K562 (cell line): ENCODE data around the gene CHPF. TPM values are rescaled to one million over a fixed set of nuclear protein-coding genes. Genes with fewer than 3 reads are reported as not detected.

Experiments used
- CREB3L1 ChIP-seq: fragments of 450-650 bp; IDR thresholded peaks from 2 replicates; pipeline ENCODE4 v1.6.1; 2014; ENCODE audit warnings: low read depth, mild to moderate bottlenecking, moderate library complexity, borderline replicate concordance
- FOXK2 ChIP-seq, 2 experiments: fragments of 450-650 bp; IDR thresholded peaks in 1 of 2; conservative IDR thresholded peaks in 1 of 2; 2 replicates each; pipeline ENCODE4 v1.6.1; 2016; ENCODE audit warnings: low read depth in 2 of 2, mild to moderate bottlenecking in 1 of 2
- GMEB1 ChIP-seq: fragments of 250-450 bp; sonication (Bioruptor Pico); IDR thresholded peaks from 2 replicates; pipeline ENCODE4 v1.4.0; 2020; ENCODE audit warnings: mild to moderate bottlenecking
- KHSRP ChIP-seq: fragments of 450-650 bp; IDR thresholded peaks from 2 replicates; pipeline ENCODE4 v1.6.1; 2017
- MIER1 ChIP-seq: fragments of 450-650 bp; IDR thresholded peaks from 2 replicates; pipeline ENCODE4 v1.6.1; 2016; ENCODE audit warnings: antibody characterized with exemption, mild to moderate bottlenecking, low read depth
- NR3C1 ChIP-seq: sonication (generic); formaldehyde crosslinking; IDR thresholded peaks from 2 replicates; pipeline ENCODE4 v1.8.1; 2022; ENCODE audit warnings: missing genetic modification reagents
- PHB2 ChIP-seq: fragments of 450-650 bp; IDR thresholded peaks from 2 replicates; pipeline ENCODE4 v1.6.1; 2017; ENCODE audit warnings: low read depth
- RB1 ChIP-seq: fragments of 450-650 bp; IDR thresholded peaks from 2 replicates; pipeline ENCODE4 v1.6.1; 2017; ENCODE audit warnings: low read depth, mild to moderate bottlenecking
- SFPQ ChIP-seq: fragments of 200-400 bp; formaldehyde crosslinking; IDR thresholded peaks from 2 replicates; pipeline ENCODE4 v1.6.1; 2017; ENCODE audit warnings: mild to moderate bottlenecking, low read depth, low read length, moderate library complexity
- TCF3 ChIP-seq: sonication (generic); formaldehyde crosslinking; IDR thresholded peaks from 2 replicates; pipeline ENCODE4 v1.4.0; 2020; ENCODE audit warnings: mild to moderate bottlenecking, missing genetic modification reagents
- ZBTB7A ChIP-seq: IDR thresholded peaks from 2 replicates; pipeline ENCODE4 v1.6.1; 2011; ENCODE audit warnings: low read depth, mild to moderate bottlenecking, low read length, moderate library complexity, borderline replicate concordance; ENCODE audit not compliant: control insufficient read depth
- ZNF395 ChIP-seq: fragments of 200-800 bp; sonication (Bioruptor generic); IDR thresholded peaks from 2 replicates; pipeline ENCODE4 v1.6.1; 2017; ENCODE audit warnings: missing genetic modification characterization, missing compliant biosample characterization
- ZNF511 ChIP-seq: sonication (generic); formaldehyde crosslinking; IDR thresholded peaks from 2 replicates; pipeline ENCODE4 v1.8.0; 2022; ENCODE audit warnings: mild to moderate bottlenecking, missing genetic modification reagents
- ZNF57 ChIP-seq: fragments of 450-650 bp; formaldehyde crosslinking; IDR thresholded peaks from 2 replicates; pipeline ENCODE4 v1.4.0; 2020; ENCODE audit warnings: mild to moderate bottlenecking, moderate library complexity
- polyA plus RNA-seq, 8 experiments: library from polyadenylated mRNA; depleted of rRNA in 4 of 8; stranded (reverse) in 5 of 8; unstranded in 3 of 8; fragments of >200 nt; fragmentation: Nextera tagmentation in 2 of 8; fragmentation: Illumina TruSeq in 1 of 8; extraction: Ambion mirVana in 2 of 8; extraction: Trizol in 1 of 8; gene quantifications; 2 replicates each; pipeline versions ENCODE4 v1.2.1 to v1.2.3, GENCODE V29; 2011 to 2014; ENCODE audit warnings: inconsistent platforms in 1 of 8, missing spikeins in 1 of 8
- total RNA-seq, 7 experiments: library from RNA; depleted of rRNA in 6 of 7; stranded (reverse); fragments of >200 nt in 6 of 7; fragmentation: Illumina TruSeq in 2 of 7; extraction: Trizol in 2 of 7; gene quantifications; 2 replicates each; pipeline versions ENCODE4 v1.2.1 to v1.2.3, GENCODE V29; 2011 to 2021; ENCODE audit warnings: low replicate concordance in 1 of 7
- TF ChIP-seq, protein P1 (sequence below): fragments of 450-650 bp; IDR thresholded peaks from 2 replicates; pipeline ENCODE4 v1.6.1; 2018; ENCODE audit not compliant: partially characterized antibody

The CHPF gene
- total and polyA plus RNA-seq, 9 of the 15 experiments (the other 6 are each of a cell fraction or from before 2014, with no cell fraction given) = 0.15 to 57.2 (median 7.9) TPM

- TF ChIP-seq ZNF395 (CRISPR knock-in tag) (no peak), KHSRP (peak; percentile 66), ZBTB7A (peak; percentile 100), PHB2 (no peak), FOXK2 (conservative IDR thresholded peaks at IDR 0.05 in 1 of 2, IDR thresholded peaks at IDR 0.05 in 1 of 2; ENCODE audit: low read depth in 2 of 2) (peak in 1 of 2 experiments; percentile 77; a peak in 2 of 4 replicates), ZNF511 (CRISPR knock-in tag) (peak; percentile 39; the same call in 1 of the 2 replicates), RB1 (peak; percentile 42; the same call in 1 of the 2 replicates), GMEB1 (CRISPR knock-in tag) (peak; percentile 44), NR3C1 (CRISPR knock-in tag) (no peak), ZNF57 (no peak), MIER1 (peak; percentile 86), SFPQ (no peak), TCF3 (CRISPR knock-in tag) (no peak), CREB3L1 (peak; percentile 79; the same call in 1 of the 2 replicates)
- TF ChIP-seq, protein P1, sequence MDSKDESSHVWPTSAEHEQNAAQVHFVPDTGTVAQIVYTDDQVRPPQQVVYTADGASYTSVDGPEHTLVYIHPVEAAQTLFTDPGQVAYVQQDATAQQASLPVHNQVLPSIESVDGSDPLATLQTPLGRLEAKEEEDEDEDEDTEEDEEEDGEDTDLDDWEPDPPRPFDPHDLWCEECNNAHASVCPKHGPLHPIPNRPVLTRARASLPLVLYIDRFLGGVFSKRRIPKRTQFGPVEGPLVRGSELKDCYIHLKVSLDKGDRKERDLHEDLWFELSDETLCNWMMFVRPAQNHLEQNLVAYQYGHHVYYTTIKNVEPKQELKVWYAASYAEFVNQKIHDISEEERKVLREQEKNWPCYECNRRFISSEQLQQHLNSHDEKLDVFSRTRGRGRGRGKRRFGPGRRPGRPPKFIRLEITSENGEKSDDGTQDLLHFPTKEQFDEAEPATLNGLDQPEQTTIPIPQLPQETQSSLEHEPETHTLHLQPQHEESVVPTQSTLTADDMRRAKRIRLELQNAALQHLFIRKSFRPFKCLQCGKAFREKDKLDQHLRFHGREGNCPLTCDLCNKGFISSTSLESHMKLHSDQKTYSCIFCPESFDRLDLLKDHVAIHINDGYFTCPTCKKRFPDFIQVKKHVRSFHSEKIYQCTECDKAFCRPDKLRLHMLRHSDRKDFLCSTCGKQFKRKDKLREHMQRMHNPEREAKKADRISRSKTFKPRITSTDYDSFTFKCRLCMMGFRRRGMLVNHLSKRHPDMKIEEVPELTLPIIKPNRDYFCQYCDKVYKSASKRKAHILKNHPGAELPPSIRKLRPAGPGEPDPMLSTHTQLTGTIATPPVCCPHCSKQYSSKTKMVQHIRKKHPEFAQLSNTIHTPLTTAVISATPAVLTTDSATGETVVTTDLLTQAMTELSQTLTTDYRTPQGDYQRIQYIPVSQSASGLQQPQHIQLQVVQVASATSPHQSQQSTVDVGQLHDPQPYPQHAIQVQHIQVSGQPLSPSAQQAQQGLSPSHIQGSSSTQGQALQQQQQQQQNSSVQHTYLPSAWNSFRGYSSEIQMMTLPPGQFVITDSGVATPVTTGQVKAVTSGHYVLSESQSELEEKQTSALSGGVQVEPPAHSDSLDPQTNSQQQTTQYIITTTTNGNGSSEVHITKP = peak; percentile 97
Observed at GRCh38 chr2:219543596-219544358, at the start of gene CHPF, which contains the start of gene TMEM198 (continued).
